GM21619 (cell line): ENCODE results near the gene TMEM209.
"Not testable (repeated sequence)": the region's sequence is repeated elsewhere in the genome, so short reads cannot be mapped to it uniquely, and the experiment has no call there.

Experiments
- ATAC-seq: cut with Tn5 transposase; IDR thresholded peaks from one replicate; pipeline ENCODE4 v1.9.1; 2021; ENCODE audit not compliant: unreplicated experiment

The TMEM209 gene

DNA sequence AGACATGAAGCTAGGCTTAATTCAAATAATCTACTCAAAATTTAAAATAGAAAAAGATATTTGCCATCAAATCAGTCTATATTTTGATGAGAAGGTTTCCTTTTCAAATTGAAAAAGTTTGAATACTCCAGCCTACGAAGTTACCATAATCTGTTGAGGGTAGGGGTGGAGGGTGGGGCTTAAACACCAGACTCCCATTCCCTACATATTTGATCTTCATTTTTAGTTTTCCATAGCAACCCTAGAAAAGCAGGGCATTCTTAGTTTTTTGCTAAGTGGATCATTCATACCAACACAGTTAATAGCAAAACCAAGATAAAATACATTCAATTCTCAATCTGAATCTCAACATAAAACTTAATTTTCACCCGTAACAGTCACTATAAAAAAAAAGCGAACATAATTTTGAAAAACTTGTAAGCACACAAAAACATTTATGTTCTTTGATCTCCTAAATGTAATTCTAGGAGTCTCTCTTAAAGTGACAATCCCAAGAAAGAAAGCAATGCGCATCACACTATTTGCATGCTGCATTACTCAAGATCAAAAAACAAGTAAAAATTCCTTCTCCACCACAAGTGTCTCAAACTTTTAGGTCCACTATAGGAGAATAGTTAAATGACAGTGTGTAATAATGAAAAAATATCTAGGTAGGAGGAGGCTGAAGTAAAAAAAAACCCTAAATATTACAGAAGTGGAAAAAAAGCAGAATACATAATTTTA is 30.8 kb downstream of the TMEM209 start:
- no peak for ATAC-seq

- no peak for ATAC-seq
These were observed 43.0 kb downstream of the TMEM209 start for GRCh38 chr7:130162196-130162595.

GRCh38 chr7:130160455-130160854 is 44.8 kb downstream of the TMEM209 start:
- ATAC-seq = no peak

DNA sequence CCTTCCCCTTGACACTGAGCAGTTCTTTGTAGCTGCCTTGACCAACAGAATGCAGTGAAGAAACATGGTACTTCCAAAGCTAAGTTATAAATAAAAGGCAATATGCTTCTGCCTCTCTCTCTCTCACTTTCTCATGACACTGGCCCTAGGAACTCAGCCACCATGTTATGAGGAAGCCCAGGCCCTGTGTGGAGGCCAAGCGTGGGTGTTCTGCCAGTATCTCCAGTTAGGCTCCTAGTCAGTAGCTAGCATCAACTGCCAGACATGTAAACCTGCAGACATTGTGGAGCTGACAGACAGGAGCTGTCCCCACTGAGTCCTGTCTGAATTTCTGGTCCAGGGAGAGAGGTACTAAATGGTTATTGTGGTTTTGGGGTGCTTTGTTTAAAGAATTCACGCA is 45.2 kb downstream of the TMEM209 start:
- ATAC-seq = no peak

DNA sequence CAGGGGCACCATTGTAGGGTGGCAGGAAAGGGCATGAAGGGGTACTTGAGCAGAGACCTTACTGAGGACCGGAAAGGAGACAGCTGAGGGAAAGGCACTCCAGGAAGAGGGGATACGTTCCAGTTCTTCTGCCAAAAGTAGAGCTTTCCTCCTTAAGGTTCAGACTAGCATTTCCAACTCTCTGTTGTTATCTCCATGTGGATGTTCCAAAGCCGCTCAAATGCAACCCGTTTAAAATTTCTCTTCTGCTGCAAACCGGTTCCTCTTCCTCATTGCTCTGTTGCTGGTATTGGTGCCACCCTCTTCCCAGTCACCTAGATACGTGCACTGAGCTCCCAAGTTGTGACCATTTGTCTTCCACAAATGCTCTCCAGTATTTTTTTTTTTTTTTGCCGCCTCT is 47.5 kb downstream of the TMEM209 start:
- no peak for ATAC-seq

DNA sequence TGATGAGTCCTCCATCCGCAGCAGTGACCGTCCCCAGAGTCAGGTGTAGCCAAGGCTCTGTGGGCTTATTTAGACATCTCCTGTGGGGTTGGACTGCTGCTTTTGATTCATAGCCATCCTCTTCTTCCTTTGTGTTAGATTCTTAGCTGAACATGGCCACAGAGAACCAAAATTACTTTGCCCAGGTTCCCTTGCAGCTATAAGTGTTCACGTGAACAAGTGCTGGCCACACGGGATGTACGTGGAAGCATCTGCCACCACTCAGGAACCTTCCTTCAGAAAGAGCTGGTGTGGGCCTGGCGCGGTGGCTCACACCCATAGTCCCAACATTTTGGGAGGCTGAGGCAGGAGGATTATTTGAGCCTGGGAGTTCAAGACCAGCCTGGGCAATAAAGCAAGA is 49.1 kb downstream of the TMEM209 start:
- ATAC-seq = no peak

- no peak for ATAC-seq
These were observed 50.5 kb downstream of the TMEM209 start for GRCh38 chr7:130154501-130155317.

DNA sequence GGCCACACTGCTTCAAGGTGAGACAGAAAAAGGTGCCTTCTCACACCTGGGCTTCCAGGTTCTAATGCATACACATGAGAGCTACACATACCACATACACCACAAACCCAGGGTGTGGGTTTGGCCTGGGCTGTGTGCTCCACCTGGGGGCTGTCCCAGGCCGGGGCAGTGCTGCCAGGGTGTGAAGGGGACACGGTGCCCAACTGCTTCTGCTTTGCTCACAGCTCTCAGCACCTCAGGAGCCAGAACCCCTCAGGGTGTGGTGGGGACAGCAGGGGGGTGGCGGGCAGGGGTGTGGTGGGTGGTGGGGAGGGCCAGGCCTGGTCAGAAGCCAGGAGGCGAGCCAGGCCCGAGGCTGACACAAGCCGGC is 51.1 kb downstream of the TMEM209 start:
- ATAC-seq = no peak

GRCh38 chr7:130153211-130153908 is 51.8 kb downstream of the TMEM209 start:
- no peak for ATAC-seq

GRCh38 chr7:130152493-130153210 is 52.6 kb downstream of the TMEM209 start:
- ATAC-seq = no peak

- no peak for ATAC-seq
These were observed 53.4 kb downstream of the TMEM209 start for GRCh38 chr7:130151591-130152492.

DNA sequence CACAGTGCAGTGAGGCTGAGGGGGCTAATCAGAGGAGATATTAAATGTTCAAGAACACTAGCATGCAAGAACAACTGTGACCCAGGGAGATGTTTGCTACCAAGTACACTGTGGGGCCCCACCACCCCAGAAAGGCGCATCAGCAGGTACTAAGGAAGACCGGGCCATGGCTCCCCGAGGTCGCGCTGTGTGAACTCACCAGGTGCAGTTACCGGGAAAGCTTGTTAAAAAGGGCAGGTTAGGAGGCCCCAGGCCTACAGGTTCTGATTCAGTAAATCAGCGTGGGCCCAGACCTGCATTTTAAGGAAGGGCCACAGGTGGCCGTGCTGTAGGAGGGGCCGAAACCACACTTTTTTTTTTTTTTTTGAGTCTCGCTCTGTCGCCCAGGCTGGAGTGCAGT is 54.6 kb downstream of the TMEM209 start:
- no peak for ATAC-seq

DNA sequence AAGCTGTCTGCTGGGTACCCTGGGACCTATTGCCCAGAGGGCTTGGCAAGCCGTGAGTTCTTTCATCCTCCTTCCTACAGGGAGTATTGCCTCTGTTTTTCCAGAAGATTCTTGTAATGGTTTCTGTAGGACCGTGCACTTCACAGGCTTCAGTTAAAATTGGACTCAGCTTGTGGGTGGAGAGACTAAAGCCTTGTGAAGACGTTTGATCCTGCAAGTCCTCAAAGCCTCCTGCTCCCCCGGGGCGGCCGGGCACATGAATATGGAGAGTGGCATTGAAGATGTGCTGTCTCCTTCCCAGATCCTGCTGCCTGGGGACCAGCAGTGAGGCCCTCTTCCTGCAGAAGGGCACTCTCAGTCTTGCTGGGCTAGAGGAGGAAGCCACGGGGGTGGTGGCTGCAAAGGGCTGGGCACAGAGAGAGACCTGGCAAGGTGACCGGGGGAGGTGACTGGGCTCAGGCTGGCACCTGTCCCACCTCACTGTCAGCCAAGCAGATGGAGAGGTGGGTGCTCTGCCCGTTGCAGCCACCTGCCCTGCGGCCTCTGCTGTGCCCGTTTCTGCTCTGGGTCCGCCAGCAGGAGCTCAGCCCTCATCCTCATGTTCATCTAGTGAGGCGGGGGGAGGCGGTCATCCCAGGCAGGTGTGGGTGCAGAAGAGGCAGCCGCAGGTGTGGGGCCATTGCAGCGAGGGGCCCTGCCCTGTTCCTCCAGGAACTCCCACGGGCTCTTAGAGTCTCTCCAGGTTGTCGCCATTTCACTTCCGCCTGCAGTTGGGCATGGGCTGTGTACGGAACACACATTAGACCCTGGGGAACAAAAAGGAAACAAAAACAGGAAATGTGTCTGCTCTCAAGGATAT is 55.7 kb downstream of the TMEM209 start:
- peak; percentile 52 for ATAC-seq

- no peak for ATAC-seq
These were observed 56.6 kb downstream of the TMEM209 start for GRCh38 chr7:130148561-130148960.

DNA sequence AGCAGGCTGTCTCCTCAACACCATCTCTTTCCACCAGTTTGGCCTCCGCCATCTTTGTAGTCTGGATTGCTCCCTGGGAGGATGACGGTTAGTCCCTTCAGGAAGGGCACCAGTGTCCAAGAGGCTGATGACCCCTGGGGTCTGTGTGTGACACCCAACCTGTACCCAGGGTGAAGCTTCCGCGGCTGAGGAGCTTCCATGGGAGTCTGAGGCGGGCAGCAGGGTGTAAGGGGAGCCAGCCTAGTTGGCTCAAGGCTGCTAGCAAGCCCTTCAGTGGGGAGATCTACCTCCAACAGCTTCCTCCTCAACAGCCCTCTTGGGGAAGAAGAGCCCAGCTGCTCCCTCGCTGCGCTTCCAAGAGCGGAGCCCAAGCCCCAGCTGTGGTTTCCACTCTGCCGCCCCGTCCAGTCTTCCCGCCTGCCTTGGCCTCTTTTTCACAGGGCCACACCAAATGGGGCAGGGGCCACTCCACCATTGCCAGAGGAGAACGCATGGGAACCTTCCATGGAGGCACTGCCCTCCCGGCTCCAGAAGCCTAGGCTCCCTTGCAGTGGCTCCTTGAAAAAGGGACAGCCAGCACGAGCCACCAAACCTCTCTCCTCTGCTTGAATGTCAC is 57.4 kb downstream of the TMEM209 start:
- no peak for ATAC-seq

DNA sequence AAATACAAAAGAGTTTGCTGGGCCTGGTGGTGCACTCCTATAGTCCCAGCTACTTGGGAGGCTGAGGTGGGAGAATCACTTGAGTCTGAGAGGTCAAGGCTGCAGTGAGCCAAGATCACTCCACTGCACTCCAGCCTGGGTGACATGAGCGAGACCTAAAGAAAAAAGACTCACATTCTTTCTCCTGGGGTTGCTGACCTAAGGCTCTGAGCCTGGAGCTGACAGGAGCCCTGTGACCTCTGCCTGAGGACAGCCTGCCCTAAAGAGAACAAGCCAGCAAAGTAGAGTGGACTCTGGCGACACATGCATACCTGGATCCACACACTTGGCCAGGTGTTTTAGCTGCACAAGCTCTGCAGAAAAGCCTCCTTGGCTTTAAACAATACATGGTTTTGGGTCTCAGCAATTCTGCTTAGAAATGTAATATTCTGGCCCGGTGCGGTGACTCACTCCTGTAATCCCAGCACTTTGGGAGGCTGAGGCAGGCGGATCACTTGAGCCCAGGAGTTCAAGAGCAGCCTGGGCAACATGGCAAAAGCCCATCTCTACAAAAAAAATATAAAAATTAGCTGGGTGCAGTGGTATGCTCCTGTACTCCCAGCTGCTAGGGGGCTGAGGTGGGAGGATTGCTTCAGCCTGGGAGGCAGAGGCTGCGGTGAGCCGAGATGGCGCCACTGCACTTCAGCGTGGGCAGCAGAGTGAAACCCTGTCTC is 58.4 kb downstream of the TMEM209 start:
- no peak for ATAC-seq

DNA sequence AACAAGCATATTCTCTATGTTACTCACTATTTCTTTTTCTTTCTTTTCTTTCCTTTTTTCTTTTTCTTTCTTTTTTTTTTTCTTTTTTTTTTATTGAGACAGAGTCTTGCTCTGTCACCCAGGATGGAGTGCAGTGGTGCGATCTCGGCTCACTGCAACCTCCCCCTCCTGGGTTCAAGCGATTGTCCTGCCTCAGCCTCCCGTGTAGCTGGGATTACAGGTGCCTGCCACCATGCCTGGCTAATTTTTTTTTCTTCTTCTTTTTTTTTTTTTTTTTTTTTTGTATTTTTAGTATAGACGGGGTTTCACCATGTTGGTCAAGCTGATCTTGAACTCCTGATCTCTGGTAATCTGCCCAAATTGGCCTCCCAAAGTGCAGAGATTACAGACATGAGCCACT is 59.1 kb downstream of the TMEM209 start:
- not testable (repeated sequence) for ATAC-seq

DNA sequence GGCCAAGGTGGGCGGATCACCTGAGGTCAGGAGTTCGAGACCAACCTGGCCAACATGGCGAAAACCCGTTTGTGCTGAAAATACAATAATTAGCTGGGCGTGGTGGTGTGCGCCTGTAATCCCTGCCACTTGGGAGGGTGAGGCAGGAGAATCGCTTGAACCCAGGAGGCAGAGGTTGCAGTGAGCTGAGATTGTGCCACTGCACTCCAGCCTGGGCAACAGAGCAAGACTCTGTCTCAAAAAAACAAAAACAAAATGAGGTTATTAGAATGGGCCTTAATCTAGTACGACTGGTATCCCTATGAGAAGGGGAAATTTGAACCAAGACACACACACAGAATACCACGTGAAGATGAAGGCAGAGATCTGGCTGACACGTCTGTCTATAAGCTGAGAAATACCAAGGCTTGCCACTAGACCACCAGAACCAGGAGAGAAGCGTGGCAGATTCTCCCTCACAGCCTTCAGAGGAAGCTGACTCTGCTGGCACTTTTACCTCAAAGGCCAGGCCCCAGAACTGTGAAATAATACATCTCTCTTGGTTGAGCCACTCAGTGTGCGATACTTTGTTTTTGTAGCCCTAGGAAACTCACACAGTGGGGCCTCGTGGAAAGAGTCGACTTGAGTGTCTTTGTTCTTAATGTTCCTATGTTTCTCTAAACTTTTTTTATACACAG is 59.6 kb downstream of the TMEM209 start:
- no peak for ATAC-seq
